Omental fat pad (tissue), 4 donors: ENCODE measurements around the gene DNASE2B. TPM values are rescaled to one million over a fixed set of nuclear protein-coding genes. Genes with fewer than 3 reads are reported as not detected.
A peak's percentile ranks its signal among the peaks of the same experiment; 100 is the strongest.

Experiments
- ATAC-seq: fragments of 150-250 bp; one replicate; pipeline ENCODE4 v1.9.1; 2016; ENCODE audit warnings: mild to moderate bottlenecking, moderate library complexity; ENCODE audit not compliant: low FRiP score
- DNase-seq: peaks from one replicate; pipeline ENCODE4 v3.0.0-alpha.2; 2019; ENCODE audit warnings: low spot score
- CTCF ChIP-seq, 3 donors: fragments of 450-650 bp; IDR thresholded peaks; one replicate each; pipeline ENCODE4 v1.5.1; 2016 to 2017; ENCODE audit warnings: antibody characterized with exemption in 3 of 3, mild to moderate bottlenecking in 3 of 3, moderate library complexity in 2 of 3
- total RNA-seq, 4 donors: library from RNA; depleted of rRNA; stranded (reverse); fragments of >200 nt; gene quantifications; one replicate each; pipeline ENCODE4 v1.1.0, GENCODE V29; 2016

The DNASE2B gene
- total RNA-seq, 4 donors from 2014 or later: 1.3 to 9.7 TPM; not detected in 2

DNA sequence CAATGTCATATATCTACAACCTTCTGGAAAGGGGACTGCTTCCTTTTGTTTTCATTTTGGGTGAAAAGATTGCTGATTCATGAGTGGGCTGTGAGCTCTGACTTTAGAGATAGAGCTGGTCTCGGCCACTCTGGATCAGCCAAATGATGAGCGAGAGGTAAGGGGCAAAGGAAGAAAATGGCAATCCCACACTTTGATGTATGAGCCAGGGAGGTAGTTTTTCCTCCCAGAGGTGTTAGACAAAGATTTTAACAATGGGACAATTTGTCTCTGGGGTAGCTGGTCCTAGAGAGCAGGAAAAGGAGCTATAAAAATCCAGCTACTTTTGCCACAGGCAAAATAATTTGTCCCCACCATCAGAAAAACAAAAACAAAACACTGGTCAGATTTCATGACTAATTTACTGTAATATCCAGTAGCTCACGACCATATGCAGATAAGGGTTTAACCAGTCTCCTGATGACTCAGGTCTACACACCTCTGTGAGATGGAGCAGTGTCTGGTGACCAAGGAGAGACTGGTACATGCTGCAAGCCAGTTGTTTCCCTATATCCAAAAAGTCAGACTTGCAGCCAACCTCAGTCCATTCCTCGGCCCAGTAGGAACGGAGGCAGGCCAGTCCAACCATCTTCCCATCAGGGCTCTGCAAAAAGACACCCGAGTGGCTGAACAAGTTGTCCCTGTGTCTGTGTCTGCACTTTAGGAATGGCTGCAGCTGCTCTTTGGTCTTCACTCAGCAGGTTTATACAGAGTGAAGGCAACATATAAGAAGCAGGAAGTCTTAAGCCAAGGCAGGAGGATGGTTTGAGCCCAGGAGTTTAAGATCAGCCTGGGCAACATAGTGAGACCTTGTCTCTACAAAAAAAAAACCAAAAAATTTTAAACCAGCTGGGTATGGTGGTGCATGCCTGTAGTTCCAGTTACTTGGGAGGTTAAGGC lies 29.2 kb downstream of the DNASE2B start:
- ATAC-seq (no peak), DNase-seq (no peak)
- TF ChIP-seq CTCF (IDR thresholded peaks at IDR 0.05): no peak

GRCh38 chr1:84428235-84428634 lies 30.0 kb downstream of the DNASE2B start:
- DNase-seq (no peak), ATAC-seq (no peak)
- no peak for TF ChIP-seq CTCF (IDR thresholded peaks at IDR 0.05)

- no peak for TF ChIP-seq CTCF (IDR thresholded peaks at IDR 0.05)
- DNase-seq (no peak), ATAC-seq (no peak)
Observed at GRCh38 chr1:84429231-84429630, 30.9 kb downstream of the DNASE2B start.

- DNase-seq (no peak), ATAC-seq (no peak)
- TF ChIP-seq CTCF (IDR thresholded peaks at IDR 0.05): no peak
Observed at GRCh38 chr1:84430546-84430945, 32.3 kb downstream of the DNASE2B start.

DNA sequence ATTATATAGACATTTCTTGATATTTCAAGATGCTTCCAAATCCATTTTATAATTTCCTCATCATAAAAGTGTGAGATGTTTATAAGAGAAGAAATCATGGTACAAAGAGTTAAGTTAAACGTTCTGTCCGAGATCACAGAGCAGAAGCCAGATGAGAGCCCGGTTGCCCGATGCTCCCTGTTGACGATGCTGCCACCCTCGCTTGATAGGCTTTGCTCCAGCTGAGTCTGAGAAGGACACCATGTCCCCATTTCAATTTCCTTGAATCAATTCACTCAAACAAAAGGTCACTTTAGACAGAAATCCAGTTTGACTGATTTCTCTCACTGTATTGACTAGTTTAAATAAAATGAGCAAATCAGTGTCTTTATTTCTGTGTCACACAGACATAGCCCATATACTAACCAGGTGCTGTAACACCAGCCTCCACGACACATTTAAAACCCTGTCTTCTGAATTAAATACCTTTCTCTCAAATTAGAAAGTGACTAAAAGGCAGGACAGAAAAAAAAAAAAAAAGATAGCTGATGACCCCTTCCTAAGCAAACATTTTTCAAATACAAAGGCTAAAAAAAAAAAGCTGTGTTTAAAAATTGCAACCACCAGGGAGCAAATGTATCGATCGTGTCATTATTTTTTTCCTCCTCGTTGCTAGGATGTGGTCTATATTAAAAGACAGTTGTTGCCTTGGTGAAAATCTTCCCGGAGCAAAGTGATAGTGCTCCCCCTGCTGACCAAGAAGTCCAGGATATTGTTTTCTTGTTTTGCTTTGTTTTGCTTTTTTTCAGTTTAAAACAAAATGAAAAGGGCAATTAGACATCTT lies 35.2 kb downstream of the DNASE2B start:
- TF ChIP-seq CTCF (IDR thresholded peaks at IDR 0.05): peak in 2 of 3 donors; percentile 24 to 32
- ATAC-seq: no peak
- no peak for DNase-seq

- ATAC-seq: no peak
- no peak for DNase-seq
- TF ChIP-seq CTCF (IDR thresholded peaks at IDR 0.05): no peak
Observed at GRCh38 chr1:84434081-84434769, 35.9 kb downstream of the DNASE2B start.
